ENCODE measurements around the gene HOXA4.

HOXA4 gene

GRCh38 chr7:27112955-27113949, 17.3 kb downstream of the HOXA4 start:
- 6% methylated on average over 19 of the region's 57 CpGs for WGBS
- peak overlapping the region; percentile 51 for H3K4me2 ChIP-seq (ENCODE audit: low read length, poor library complexity, severe bottlenecking)
- DNase-seq: peak; percentile 71

GRCh38 chr7:27112361-27112760, 18.2 kb downstream of the HOXA4 start:
- Histone ChIP-seq H3K4me3 (ENCODE audit: insufficient read depth in 1 of 2, low read depth in 1 of 2, low read length in 2 of 2) (peak overlapping the region in 1 of 2 experiments; percentile 87), H3K4ac (ENCODE audit: low read depth in 1 of 2, low read length in 2 of 2) (no peak overlapping the region), H3K23ac (ENCODE audit: low read length in 2 of 2) (no peak overlapping the region), H2AK5ac (ENCODE audit: low read length, severe bottlenecking) (no peak overlapping the region), H3K14ac (ENCODE audit: low read length in 2 of 2) (no peak overlapping the region), H3K27me3 (ENCODE audit: control insufficient read depth in 1 of 2, insufficient read depth in 1 of 2, low read length in 2 of 2) (no peaks in the 10 kb centered on the region), H3K4me1 (ENCODE audit: control insufficient read depth, insufficient read depth, low read depth, low read length) (peaks cover 21% of the 10 kb centered on the region), H3K36me3 (ENCODE audit: control insufficient read depth in 1 of 2, insufficient read depth in 2 of 2, low read depth in 1 of 2, low read length in 2 of 2) (peaks cover 8 to 33% of the 10 kb centered on the region in 2 experiments), H3K79me1 (replicated peaks; ENCODE audit: low read length, poor library complexity, severe bottlenecking) (no peaks in the 10 kb centered on the region), H3K18ac (ENCODE audit: low read depth in 1 of 2, low read length in 2 of 2) (no peak overlapping the region), H2BK5ac (ENCODE audit: low read depth, low read length, poor library complexity, severe bottlenecking) (no peak overlapping the region), H4K91ac (ENCODE audit: low read length) (no peak overlapping the region), H4K8ac (ENCODE audit: low read length) (no peak overlapping the region), H2BK15ac (ENCODE audit: low read depth, poor library complexity, severe bottlenecking) (no peak overlapping the region), H2BK120ac (ENCODE audit: low read depth, low read length) (no peak overlapping the region), H3K9ac (ENCODE audit: low read length) (peak overlapping the region; percentile 89), H3K9me3 (ENCODE audit: control insufficient read depth, low read length) (no peaks in the 10 kb centered on the region), H3K4me2 (ENCODE audit: low read length, poor library complexity, severe bottlenecking) (no peak overlapping the region), H3K27ac (ENCODE audit: low read length, poor library complexity, severe bottlenecking) (peak overlapping the region; percentile 77), H2BK12ac (ENCODE audit: low read length in 2 of 2) (no peak overlapping the region), H2AFZ (ENCODE audit: low read depth, low read length) (no peak overlapping the region)
- DNase-seq: no peak
- 69% methylated on average over 3 of the region's 4 CpGs for WGBS

More at GRCh38 chr7:27112955-27113949, 17.3 kb downstream of the HOXA4 start:
- H2BK5ac ChIP-seq (ENCODE audit: low read depth, low read length, poor library complexity, severe bottlenecking): peak overlapping the region; percentile 96
- no peak overlapping the region for H4K91ac ChIP-seq (ENCODE audit: low read length)
- no peak overlapping the region for H2AK5ac ChIP-seq (ENCODE audit: low read length, severe bottlenecking)
- H3K36me3 ChIP-seq (ENCODE audit: control insufficient read depth in 1 of 2, insufficient read depth in 2 of 2, low read depth in 1 of 2, low read length in 2 of 2): peaks cover 11 to 32% of the 10 kb centered on the region in 2 experiments
- no peak overlapping the region for H3K23ac ChIP-seq (ENCODE audit: low read length in 2 of 2)
- no peaks in the 10 kb centered on the region for H3K9me3 ChIP-seq (ENCODE audit: control insufficient read depth, low read length)
- peak overlapping the region; percentile 89 for H3K9ac ChIP-seq (ENCODE audit: low read length)
- no peaks in the 10 kb centered on the region for H3K27me3 ChIP-seq (ENCODE audit: control insufficient read depth in 1 of 2, insufficient read depth in 1 of 2, low read length in 2 of 2)
- H3K4ac ChIP-seq (ENCODE audit: low read depth in 1 of 2, low read length in 2 of 2): no peak overlapping the region
- no peak overlapping the region for H3K14ac ChIP-seq (ENCODE audit: low read length in 2 of 2)
- H2BK12ac ChIP-seq (ENCODE audit: low read length in 2 of 2): no peak overlapping the region
- H3K27ac ChIP-seq (ENCODE audit: low read length, poor library complexity, severe bottlenecking): peak overlapping the region; percentile 77
- peaks cover 18% of the 10 kb centered on the region for H3K4me1 ChIP-seq (ENCODE audit: control insufficient read depth, insufficient read depth, low read depth, low read length)
- H4K8ac ChIP-seq (ENCODE audit: low read length): no peak overlapping the region
- no peak overlapping the region for H2BK120ac ChIP-seq (ENCODE audit: low read depth, low read length)
- no peak overlapping the region for H3K18ac ChIP-seq (ENCODE audit: low read depth in 1 of 2, low read length in 2 of 2)
- peak overlapping the region; percentile 66 to 87 for H3K4me3 ChIP-seq (ENCODE audit: insufficient read depth in 1 of 2, low read depth in 1 of 2, low read length in 2 of 2)
- no peak overlapping the region for H2AFZ ChIP-seq (ENCODE audit: low read depth, low read length)
- H3K79me1 ChIP-seq (replicated peaks; ENCODE audit: low read length, poor library complexity, severe bottlenecking): no peaks in the 10 kb centered on the region
- no peak overlapping the region for H2BK15ac ChIP-seq (ENCODE audit: low read depth, poor library complexity, severe bottlenecking)

GRCh38 chr7:27111751-27112277, 18.7 kb downstream of the HOXA4 start:
- Histone ChIP-seq H4K91ac (ENCODE audit: low read length) (no peak overlapping the region), H3K4ac (ENCODE audit: low read depth in 1 of 2, low read length in 2 of 2) (no peak overlapping the region), H3K4me2 (ENCODE audit: low read length, poor library complexity, severe bottlenecking) (peak overlapping the region; percentile 81), H2AFZ (ENCODE audit: low read depth, low read length) (no peak overlapping the region), H2AK5ac (ENCODE audit: low read length, severe bottlenecking) (peak overlapping the region; percentile 50), H3K9me3 (ENCODE audit: control insufficient read depth, low read length) (no peaks in the 10 kb centered on the region), H2BK5ac (ENCODE audit: low read depth, low read length, poor library complexity, severe bottlenecking) (no peak overlapping the region), H3K14ac (ENCODE audit: low read length in 2 of 2) (no peak overlapping the region), H3K4me1 (ENCODE audit: control insufficient read depth, insufficient read depth, low read depth, low read length) (peaks cover 21% of the 10 kb centered on the region), H3K23ac (ENCODE audit: low read length in 2 of 2) (no peak overlapping the region), H3K18ac (ENCODE audit: low read depth in 1 of 2, low read length in 2 of 2) (no peak overlapping the region), H2BK120ac (ENCODE audit: low read depth, low read length) (no peak overlapping the region), H2BK12ac (ENCODE audit: low read length in 2 of 2) (no peak overlapping the region), H3K36me3 (ENCODE audit: control insufficient read depth in 1 of 2, insufficient read depth in 2 of 2, low read depth in 1 of 2, low read length in 2 of 2) (peaks cover 8 to 28% of the 10 kb centered on the region in 2 experiments), H4K8ac (ENCODE audit: low read length) (no peak overlapping the region), H3K4me3 (ENCODE audit: insufficient read depth in 1 of 2, low read depth in 1 of 2, low read length in 2 of 2) (peak overlapping the region in 1 of 2 experiments; percentile 87), H3K27me3 (ENCODE audit: control insufficient read depth in 1 of 2, insufficient read depth in 1 of 2, low read length in 2 of 2) (no peaks in the 10 kb centered on the region), H3K27ac (ENCODE audit: low read length, poor library complexity, severe bottlenecking) (peak overlapping the region; percentile 85), H3K9ac (ENCODE audit: low read length) (peak overlapping the region; percentile 89), H3K79me1 (replicated peaks; ENCODE audit: low read length, poor library complexity, severe bottlenecking) (no peaks in the 10 kb centered on the region), H2BK15ac (ENCODE audit: low read depth, poor library complexity, severe bottlenecking) (no peak overlapping the region)
- WGBS: 17% methylated on average over 3 of the region's 4 CpGs
- DNase-seq: no peak
